ENCODE data around the gene STK4. TPM values are rescaled to one million over a fixed set of nuclear protein-coding genes. Genes with fewer than 3 reads are reported as not detected.
A peak's percentile ranks its signal among the peaks of the same experiment; 100 is the strongest.

The STK4 gene
- total RNA-seq, 2 donors from 2014 or later, result 157 to 264 TPM

DNA sequence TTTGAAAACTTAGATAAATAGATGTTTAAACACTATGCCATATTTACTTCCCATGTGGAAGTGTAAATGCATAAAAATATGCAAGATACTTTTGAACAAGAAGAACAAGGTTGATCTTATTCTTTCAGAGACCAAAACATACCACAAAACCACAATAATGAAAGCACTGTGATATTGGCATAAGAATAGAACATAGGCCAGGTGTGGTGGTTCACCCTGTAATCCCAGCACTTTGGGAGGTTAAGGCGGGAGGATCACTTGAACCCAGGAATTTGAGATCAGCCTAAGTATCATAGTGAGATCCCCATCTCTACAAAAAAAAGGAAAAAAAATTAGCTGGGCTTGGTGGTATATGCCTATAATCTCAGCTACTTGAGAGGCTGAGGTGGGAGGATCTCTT lies 68.1 kb downstream of the STK4 start:
- no peaks in the 10 kb centered on the region for H3K9me3 Mint-ChIP-seq
- peaks cover 23% of the 10 kb centered on the region for H3K36me3 Mint-ChIP-seq
- no peak for DNase-seq (ENCODE audit: low spot score)
- no peak for ATAC-seq
- H3K27me3 Mint-ChIP-seq, result no peaks in the 10 kb centered on the region
- no peak overlapping the region for H3K4me3 Mint-ChIP-seq
- H3K27ac Mint-ChIP-seq, result peak overlapping the region; percentile 48 to 49
- peaks cover 45 to 50% of the 10 kb centered on the region in 2 donors for H3K4me1 Mint-ChIP-seq (ENCODE audit: low read depth in 2 of 2)

DNA sequence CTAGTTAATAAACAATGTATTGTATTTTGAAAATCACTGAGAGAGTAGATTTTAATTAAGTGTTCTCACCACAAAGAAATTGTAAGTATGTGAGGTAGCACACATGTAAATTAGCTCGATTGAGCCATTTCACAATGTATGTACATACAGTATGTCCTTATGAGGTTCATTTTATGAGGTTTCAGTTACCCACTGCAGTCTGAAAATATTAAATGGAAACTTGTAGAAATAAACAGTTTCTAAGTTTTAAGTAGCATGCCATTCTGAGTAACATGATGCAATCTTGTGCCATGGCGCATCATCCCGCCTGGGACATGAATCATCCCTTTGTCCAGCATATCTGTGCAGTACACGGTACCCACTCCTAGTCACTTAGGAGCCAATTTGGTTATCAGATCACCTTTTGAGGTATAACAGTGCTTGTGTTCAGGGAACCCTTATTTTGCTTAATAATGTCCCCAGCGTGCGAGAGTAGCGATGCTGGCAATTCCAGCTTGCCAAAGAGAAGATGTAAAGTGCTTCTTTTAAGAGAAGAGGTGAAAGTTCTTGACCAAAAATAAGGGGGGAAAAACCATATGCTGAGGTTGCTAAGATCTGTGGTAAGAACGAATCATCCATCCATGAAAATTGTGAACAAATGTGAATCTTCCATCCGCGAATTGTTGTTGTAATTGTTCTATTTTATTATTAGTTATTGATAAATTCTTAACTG lies 69.9 kb downstream of the STK4 start:
- H3K27ac Mint-ChIP-seq, result peak overlapping the region; percentile 48 to 87
- no peaks in the 10 kb centered on the region for H3K9me3 Mint-ChIP-seq
- H3K27me3 Mint-ChIP-seq, result no peaks in the 10 kb centered on the region
- DNase-seq (ENCODE audit: low spot score), result no peak
- H3K4me1 Mint-ChIP-seq (ENCODE audit: low read depth in 2 of 2), result peaks cover 56 to 61% of the 10 kb centered on the region in 2 donors
- peak overlapping the region; percentile 53 for H3K4me3 Mint-ChIP-seq
- peak; percentile 54 to 65 for ATAC-seq
- peaks cover 18% of the 10 kb centered on the region for H3K36me3 Mint-ChIP-seq

DNA sequence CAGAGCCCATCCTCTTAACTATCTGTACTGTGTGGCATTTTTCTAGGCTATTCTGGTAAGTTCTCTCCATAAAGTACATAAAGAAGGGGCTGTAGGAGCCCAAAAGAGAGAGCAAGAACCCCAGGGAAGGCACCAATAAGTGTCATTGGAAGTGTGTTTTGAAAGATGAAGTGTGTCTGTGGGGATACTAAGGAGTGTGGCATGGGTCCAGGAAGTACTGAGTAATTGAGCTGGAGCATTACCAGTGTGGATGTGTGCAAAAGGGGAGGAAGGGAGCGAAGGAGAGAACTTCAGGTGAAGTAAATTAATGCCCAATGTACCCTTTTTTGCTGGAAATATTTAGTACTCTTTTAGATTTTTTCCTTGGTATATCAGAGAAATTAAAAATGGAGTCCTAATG lies 70.7 kb downstream of the STK4 start:
- peaks cover 14% of the 10 kb centered on the region for H3K36me3 Mint-ChIP-seq
- H3K27ac Mint-ChIP-seq, result peak overlapping the region; percentile 48 to 87

GRCh38 chr20:45037635-45038034 lies 71.3 kb downstream of the STK4 start:
- no peaks in the 10 kb centered on the region for H3K27me3 Mint-ChIP-seq
- no peak overlapping the region for H3K4me3 Mint-ChIP-seq
- peaks cover 11% of the 10 kb centered on the region for H3K36me3 Mint-ChIP-seq
- H3K4me1 Mint-ChIP-seq (ENCODE audit: low read depth in 2 of 2), result peaks cover 58 to 63% of the 10 kb centered on the region in 2 donors
- DNase-seq (ENCODE audit: low spot score) (no peak), ATAC-seq (no peak)
- H3K9me3 Mint-ChIP-seq, result no peaks in the 10 kb centered on the region
- H3K27ac Mint-ChIP-seq, result peak overlapping the region; percentile 83 to 86

More for the DNA sequence above, 70.7 kb downstream of the STK4 start:
- peak overlapping the region; percentile 4 for H3K4me3 Mint-ChIP-seq
- no peak for DNase-seq (ENCODE audit: low spot score)
- no peaks in the 10 kb centered on the region for H3K9me3 Mint-ChIP-seq
- peaks cover 57 to 63% of the 10 kb centered on the region in 2 donors for H3K4me1 Mint-ChIP-seq (ENCODE audit: low read depth in 2 of 2)
- ATAC-seq, result no peak
- H3K27me3 Mint-ChIP-seq, result no peaks in the 10 kb centered on the region

DNA sequence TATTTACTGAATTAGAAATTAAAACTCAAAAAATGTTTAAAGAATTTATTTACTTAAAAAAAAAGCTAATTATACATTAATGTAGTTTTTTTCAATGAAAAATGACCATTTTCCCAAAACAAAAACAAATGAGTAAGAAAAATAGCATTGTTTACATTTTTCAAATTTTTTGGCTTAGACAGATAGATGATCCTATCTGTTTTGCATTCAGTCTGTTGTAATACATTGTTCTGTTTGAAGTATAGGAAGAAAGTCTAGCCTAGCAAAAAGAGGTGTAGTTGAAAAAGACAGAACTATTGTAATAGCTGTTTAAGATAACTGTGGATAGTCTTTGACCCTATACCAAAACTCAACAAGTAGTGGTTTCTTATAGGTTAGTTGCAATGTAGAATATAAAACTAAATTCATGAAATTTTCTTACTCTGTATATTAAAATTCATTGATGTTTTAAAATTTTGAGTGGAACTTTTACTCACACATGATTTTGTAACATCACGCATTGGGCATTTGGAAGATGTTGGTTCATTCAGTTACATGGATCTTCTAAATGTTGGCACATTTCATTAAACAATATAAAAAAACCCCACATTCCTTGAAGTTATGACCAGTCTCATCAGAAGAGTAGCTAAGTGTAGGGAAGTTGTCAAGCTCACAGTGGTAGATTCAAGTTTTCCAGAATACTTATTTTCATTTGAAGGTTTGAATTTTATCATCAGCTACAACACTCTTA lies 72.6 kb downstream of the STK4 start:
- Mint-ChIP-seq H3K4me3 (no peak overlapping the region), H3K36me3 (peaks cover 17% of the 10 kb centered on the region), H3K9me3 (no peaks in the 10 kb centered on the region), H3K4me1 (ENCODE audit: low read depth in 2 of 2) (peaks cover 57 to 58% of the 10 kb centered on the region in 2 donors), H3K27ac (peak overlapping the region; percentile 83 to 86), H3K27me3 (no peaks in the 10 kb centered on the region)
- DNase-seq (ENCODE audit: low spot score), result no peak
- ATAC-seq, result peak in 1 of 2 donors; percentile 60

- Mint-ChIP-seq H3K9me3 (no peaks in the 10 kb centered on the region), H3K27ac (peak overlapping the region; percentile 83 to 86), H3K4me1 (ENCODE audit: low read depth in 2 of 2) (peaks cover 55 to 58% of the 10 kb centered on the region in 2 donors), H3K4me3 (no peak overlapping the region), H3K27me3 (no peaks in the 10 kb centered on the region), H3K36me3 (peaks cover 20% of the 10 kb centered on the region)
- DNase-seq (ENCODE audit: low spot score), result no peak
- peak; percentile 48 to 81 for ATAC-seq
Measured at GRCh38 chr20:45039475-45039820, 73.1 kb downstream of the STK4 start.

GRCh38 chr20:45041464-45042337 lies 75.4 kb downstream of the STK4 start:
- ATAC-seq (peak in 1 of 2 donors; percentile 71), DNase-seq (ENCODE audit: low spot score) (no peak)
- Mint-ChIP-seq H3K4me3 (peak overlapping the region; percentile 48), H3K27ac (peak overlapping the region; percentile 83 to 86), H3K36me3 (peaks cover 10% of the 10 kb centered on the region), H3K4me1 (ENCODE audit: low read depth in 2 of 2) (peaks cover 43 to 44% of the 10 kb centered on the region in 2 donors), H3K9me3 (no peaks in the 10 kb centered on the region), H3K27me3 (no peaks in the 10 kb centered on the region)

GRCh38 chr20:45042978-45043377 lies 76.7 kb downstream of the STK4 start:
- peaks cover 45 to 50% of the 10 kb centered on the region in 2 donors for H3K4me1 Mint-ChIP-seq (ENCODE audit: low read depth in 2 of 2)
- no peak overlapping the region for H3K4me3 Mint-ChIP-seq
- H3K27me3 Mint-ChIP-seq, result no peaks in the 10 kb centered on the region
- H3K9me3 Mint-ChIP-seq, result no peaks in the 10 kb centered on the region
- ATAC-seq (no peak), DNase-seq (ENCODE audit: low spot score) (no peak)
- peaks cover 10% of the 10 kb centered on the region for H3K36me3 Mint-ChIP-seq
- H3K27ac Mint-ChIP-seq, result peak overlapping the region; percentile 83 to 86

GRCh38 chr20:45044084-45044573 lies 77.8 kb downstream of the STK4 start:
- no peaks in the 10 kb centered on the region for H3K9me3 Mint-ChIP-seq
- peak; percentile 67 for DNase-seq (ENCODE audit: low spot score)
- peak overlapping the region; percentile 83 to 86 for H3K27ac Mint-ChIP-seq
- peaks cover 10% of the 10 kb centered on the region for H3K36me3 Mint-ChIP-seq
- no peaks in the 10 kb centered on the region for H3K27me3 Mint-ChIP-seq
- ATAC-seq, result peak; percentile 69 to 76
- peaks cover 53 to 62% of the 10 kb centered on the region in 2 donors for H3K4me1 Mint-ChIP-seq (ENCODE audit: low read depth in 2 of 2)
- H3K4me3 Mint-ChIP-seq, result no peak overlapping the region

DNA sequence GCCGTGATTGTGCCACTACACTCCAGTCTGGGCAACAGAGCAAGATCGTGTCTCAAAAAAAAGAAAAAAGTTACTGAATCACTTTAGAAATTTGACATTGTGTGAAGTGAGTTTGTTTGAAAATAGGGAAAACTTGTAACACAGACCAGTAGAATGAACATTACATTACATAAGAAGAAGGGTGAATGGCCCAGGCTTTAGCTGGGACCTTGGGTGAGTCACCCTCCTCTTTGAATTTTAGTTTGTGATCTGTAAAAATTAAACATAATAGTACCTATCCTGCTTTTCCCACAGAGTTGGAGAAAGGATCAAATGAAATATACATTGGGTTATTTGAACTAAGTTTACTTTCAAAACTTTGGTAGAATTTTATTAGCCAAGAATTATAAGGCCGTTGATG lies 78.3 kb downstream of the STK4 start:
- peaks cover 53 to 65% of the 10 kb centered on the region in 2 donors for H3K4me1 Mint-ChIP-seq (ENCODE audit: low read depth in 2 of 2)
- DNase-seq (ENCODE audit: low spot score) (no peak), ATAC-seq (no peak)
- no peaks in the 10 kb centered on the region for H3K27me3 Mint-ChIP-seq
- peak overlapping the region; percentile 83 to 86 for H3K27ac Mint-ChIP-seq
- no peak overlapping the region for H3K4me3 Mint-ChIP-seq
- no peaks in the 10 kb centered on the region for H3K9me3 Mint-ChIP-seq
- H3K36me3 Mint-ChIP-seq, result peaks cover 10% of the 10 kb centered on the region

DNA sequence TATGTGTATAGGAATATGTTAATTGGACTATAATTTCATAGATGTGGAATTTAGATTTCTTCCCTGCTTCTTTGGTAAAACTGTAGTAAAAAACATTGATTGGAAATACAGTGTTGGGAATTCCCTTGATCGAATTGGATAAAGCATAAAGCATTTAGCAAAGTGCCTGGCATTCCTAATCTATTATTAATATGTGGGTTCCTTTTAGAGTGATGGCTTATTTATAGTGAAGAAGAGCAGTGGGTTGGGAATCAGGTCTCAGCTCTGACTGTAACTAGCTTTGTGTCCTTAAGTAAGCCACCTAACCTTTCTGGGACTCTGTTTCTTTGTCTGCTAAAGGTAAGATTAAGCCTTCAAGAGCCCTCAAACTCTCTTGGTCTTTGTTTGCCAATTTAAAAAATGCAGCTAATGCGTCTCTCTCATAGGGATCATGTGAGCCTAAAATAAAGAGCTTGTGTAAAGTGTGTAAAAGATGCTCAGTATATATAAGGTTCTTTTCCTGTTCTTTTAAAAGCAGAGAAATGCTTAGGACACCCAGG lies 81.3 kb downstream of the STK4 start:
- Mint-ChIP-seq H3K4me1 (ENCODE audit: low read depth in 2 of 2) (peaks cover 52 to 65% of the 10 kb centered on the region in 2 donors), H3K9me3 (no peaks in the 10 kb centered on the region), H3K27ac (peak overlapping the region; percentile 87 to 91), H3K27me3 (no peaks in the 10 kb centered on the region), H3K4me3 (no peak overlapping the region), H3K36me3 (peaks cover 10% of the 10 kb centered on the region)
- DNase-seq (ENCODE audit: low spot score), result no peak
- ATAC-seq, result no peak

GRCh38 chr20:45049438-45049837 lies 83.1 kb downstream of the STK4 start:
- DNase-seq (ENCODE audit: low spot score) (no peak), ATAC-seq (no peak)
- H3K27me3 Mint-ChIP-seq, result no peaks in the 10 kb centered on the region
- peaks cover 56 to 74% of the 10 kb centered on the region in 2 donors for H3K4me1 Mint-ChIP-seq (ENCODE audit: low read depth in 2 of 2)
- peak overlapping the region; percentile 87 to 91 for H3K27ac Mint-ChIP-seq
- peak overlapping the region; percentile 73 for H3K4me3 Mint-ChIP-seq
- no peaks in the 10 kb centered on the region for H3K36me3 Mint-ChIP-seq
- no peaks in the 10 kb centered on the region for H3K9me3 Mint-ChIP-seq

DNA sequence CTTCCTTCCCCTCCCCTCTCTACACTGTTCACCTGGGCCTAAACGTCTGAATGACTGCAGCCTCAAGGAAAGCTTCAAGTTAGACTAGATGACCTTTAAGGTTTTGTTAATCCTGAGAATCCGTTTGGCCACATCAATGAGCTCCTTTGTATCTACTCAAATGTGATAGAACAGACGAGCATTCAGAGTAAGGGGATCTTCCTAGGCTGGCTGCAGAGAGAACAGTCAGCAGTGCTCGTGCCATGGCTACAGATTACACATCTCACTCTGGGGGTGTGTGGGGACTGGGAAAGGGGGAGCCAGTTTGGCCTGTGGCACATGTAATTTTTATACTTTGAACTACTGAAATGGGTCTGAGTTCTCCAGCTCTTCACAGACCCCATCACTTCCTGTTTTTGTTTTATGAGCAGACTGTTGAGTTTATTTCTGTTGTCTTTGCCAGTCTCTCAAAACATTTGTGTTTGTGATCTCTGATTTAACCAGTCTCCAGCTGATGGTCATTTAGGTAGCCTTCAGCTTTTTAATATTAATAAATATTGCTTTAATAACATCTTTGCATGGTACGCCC lies 83.7 kb downstream of the STK4 start:
- ATAC-seq (peak in 1 of 2 donors; percentile 57), DNase-seq (ENCODE audit: low spot score) (no peak)
- Mint-ChIP-seq H3K4me1 (ENCODE audit: low read depth in 2 of 2) (peaks cover 61 to 78% of the 10 kb centered on the region in 2 donors), H3K9me3 (no peaks in the 10 kb centered on the region), H3K27me3 (no peaks in the 10 kb centered on the region), H3K27ac (peak overlapping the region; percentile 87 to 91), H3K4me3 (peak overlapping the region; percentile 73), H3K36me3 (no peaks in the 10 kb centered on the region)

Measured in natural killer cell treated with Interleukin-12 subunit alpha and Interleukin-12 subunit beta and Interleukin-15 and Interleukin-18, amount 100 ng/mL, for 72 hours (primary cell).